ENCODE data around the gene TRIM69.
"Not testable (repeated sequence)": the region's sequence is repeated elsewhere in the genome, so short reads cannot be mapped to it uniquely, and the experiment has no call there.

The TRIM69 gene, protein sequence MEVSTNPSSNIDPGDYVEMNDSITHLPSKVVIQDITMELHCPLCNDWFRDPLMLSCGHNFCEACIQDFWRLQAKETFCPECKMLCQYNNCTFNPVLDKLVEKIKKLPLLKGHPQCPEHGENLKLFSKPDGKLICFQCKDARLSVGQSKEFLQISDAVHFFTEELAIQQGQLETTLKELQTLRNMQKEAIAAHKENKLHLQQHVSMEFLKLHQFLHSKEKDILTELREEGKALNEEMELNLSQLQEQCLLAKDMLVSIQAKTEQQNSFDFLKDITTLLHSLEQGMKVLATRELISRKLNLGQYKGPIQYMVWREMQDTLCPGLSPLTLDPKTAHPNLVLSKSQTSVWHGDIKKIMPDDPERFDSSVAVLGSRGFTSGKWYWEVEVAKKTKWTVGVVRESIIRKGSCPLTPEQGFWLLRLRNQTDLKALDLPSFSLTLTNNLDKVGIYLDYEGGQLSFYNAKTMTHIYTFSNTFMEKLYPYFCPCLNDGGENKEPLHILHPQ

DNA sequence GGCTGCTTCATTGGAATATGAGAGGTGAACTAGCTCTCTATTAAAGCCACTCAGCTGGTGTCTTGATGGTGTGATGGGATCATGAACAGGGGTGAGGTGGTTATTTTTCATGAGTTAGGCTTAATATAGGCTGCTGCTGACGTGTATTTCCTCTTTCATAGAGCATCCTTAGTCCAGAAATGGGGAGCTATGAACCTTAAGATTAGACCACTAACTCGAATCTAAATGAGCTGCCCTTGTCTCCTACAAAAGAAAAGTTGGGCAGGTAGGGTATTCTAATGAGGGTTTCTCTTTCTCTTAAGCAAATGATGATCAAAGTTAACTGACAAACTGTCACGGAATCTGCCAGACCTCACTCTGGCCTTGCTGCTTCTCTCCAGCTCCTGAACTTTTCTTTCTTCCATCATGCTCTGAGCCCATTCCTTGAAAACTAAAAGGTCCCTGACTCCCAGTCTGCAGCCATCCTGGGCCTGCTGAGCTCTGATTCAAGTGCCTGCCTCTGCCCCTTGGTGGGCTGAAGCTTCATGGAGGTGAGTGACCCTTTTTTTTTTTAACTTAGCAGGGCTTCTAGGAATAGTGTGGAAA is at the start of gene TRIM69:
TSS of gene TRIM69 (plus strand) at position 348 of the 585 bp plus-strand sequence. CDS start at position 525, 177 bp downstream.
- DNase-seq (ENCODE audit: low read depth in 4 of 4, low spot score in 1 of 4), result no peak

- DNase-seq (ENCODE audit: low read depth in 4 of 4, low spot score in 1 of 4), result not testable (repeated sequence)
Measured at GRCh38 chr15:44689318-44689717, 47.0 kb upstream of the TRIM69 start.

DNA sequence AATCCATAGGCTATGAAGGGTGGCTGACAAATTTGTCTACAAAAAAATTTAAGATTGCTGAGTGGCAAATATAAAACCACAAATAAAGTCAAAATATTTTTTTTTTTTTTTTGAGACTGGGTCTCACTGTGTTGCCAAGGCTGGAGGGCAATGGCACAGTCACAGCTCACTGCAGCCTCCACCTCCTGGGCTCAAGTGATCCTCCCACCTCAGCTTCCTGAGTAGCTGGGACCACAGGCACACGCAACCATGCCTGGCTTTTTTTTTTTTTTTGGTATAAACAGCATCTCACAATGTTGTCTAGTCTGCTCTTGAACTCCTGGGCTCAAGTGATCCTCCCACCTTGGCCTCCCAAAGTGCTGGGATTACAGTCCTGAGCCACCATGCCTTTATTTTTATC is 46.1 kb upstream of the TRIM69 start:
- not testable (repeated sequence) for DNase-seq (ENCODE audit: low read depth in 4 of 4, low spot score in 1 of 4)

- no peak for DNase-seq (ENCODE audit: low read depth in 4 of 4, low spot score in 1 of 4)
Measured at GRCh38 chr15:44692659-44693058, 43.7 kb upstream of the TRIM69 start.

DNA sequence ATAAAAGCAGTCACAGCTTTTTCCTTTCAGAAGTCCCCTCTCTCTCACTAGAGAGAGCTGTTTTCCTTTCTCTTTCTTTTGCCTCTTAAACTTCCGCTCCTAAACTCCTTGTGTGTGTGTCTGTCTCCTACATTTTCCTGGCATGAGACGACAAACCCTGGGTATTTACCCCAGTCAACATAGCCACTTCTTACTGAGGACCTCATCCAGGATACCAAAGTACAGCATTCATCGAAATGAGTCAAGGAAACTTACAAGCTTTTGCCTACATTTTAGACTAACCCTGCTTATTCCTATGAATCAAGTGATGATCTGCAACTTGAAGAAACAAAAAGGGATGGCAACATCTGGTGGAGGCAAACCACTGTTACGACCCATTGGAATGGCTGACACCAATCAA is 41.9 kb upstream of the TRIM69 start:
- DNase-seq (ENCODE audit: low read depth in 4 of 4, low spot score in 1 of 4), result no peak

DNA sequence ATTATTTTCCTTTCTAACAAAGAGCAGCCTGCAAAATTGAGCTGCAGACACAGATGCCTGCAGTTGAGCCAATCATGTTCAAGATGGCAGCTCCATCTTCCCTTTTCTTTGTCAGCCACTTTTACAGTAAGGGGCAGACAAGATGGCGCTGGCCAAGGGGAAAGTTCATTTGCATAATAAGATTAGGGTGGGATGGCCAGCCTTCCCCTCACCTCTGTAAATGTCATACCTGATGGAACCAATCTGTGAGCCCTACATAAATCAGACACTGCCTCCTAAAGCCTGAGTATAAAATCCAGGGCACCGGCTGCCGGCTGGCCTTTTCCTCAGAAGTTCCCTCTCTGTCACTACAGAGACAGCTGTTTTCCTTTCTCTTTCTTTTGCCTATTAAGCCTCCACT is 41.0 kb upstream of the TRIM69 start:
- DNase-seq (ENCODE audit: low read depth in 4 of 4, low spot score in 1 of 4), result no peak

GRCh38 chr15:44697014-44697413 is 39.3 kb upstream of the TRIM69 start:
- DNase-seq (ENCODE audit: low read depth in 4 of 4, low spot score in 1 of 4), result no peak

GRCh38 chr15:44698641-44699040 is 37.7 kb upstream of the TRIM69 start:
- no peak for DNase-seq (ENCODE audit: low read depth in 4 of 4, low spot score in 1 of 4)

DNA sequence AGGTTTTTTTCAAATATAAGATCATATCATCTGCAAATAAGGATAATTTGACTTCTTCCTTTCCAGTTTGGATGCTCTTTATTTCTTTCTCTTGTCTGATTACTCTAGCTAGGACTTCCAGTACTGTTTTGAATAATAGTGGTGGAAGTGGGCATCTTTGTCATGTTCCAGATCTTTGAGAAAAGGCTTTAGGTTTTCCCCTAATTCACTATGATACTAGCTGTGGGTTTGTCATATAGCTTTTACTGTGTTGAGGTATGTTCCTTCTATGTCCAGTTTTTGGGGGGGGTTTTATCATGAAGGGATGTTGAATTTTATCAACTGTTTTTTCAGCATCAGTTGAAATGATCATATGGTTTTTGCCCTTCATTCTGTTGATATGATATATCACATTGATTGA is 35.7 kb upstream of the TRIM69 start:
- DNase-seq (ENCODE audit: low read depth in 4 of 4, low spot score in 1 of 4), result not testable (repeated sequence)

DNA sequence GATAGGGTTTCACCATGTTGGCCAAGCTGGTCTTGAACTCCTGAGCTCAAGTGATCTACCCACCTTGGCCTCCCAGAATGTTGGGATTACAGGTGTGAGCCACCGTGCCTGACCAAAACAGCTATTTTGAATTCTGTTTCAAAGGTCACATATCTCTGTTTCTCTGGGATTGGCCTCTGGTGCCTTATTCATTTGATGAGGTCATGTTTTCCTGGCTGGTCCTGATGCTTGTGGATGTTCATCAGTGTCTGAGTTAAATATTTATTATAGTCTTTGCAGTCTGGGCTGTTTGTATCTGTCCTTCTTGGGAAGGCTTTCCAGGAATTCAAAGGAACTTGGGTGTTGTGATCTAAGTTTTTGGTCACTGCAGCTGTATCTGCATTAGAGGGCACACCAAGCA is 30.3 kb upstream of the TRIM69 start:
- DNase-seq (ENCODE audit: low read depth in 4 of 4, low spot score in 1 of 4), result no peak

DNA sequence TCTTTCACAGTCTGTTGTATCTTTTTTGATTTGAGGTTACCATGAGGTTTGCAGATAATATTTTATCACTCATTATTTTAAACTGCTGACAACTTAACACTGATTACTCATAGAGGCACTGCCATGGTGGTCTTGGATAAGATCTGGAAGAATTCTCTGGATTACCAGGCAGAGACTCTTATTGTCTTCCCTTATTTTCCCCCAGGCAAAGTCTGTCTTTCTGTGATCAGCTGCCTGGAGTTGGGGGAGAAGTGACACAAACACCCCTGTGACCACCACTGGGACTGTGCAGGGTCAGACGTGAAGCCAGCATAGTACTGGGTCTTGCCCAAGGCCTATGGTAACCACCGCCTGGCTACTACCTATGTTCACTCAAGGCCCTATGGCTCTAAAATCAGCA is 29.9 kb upstream of the TRIM69 start:
- DNase-seq (ENCODE audit: low read depth in 4 of 4, low spot score in 1 of 4), result no peak

DNA sequence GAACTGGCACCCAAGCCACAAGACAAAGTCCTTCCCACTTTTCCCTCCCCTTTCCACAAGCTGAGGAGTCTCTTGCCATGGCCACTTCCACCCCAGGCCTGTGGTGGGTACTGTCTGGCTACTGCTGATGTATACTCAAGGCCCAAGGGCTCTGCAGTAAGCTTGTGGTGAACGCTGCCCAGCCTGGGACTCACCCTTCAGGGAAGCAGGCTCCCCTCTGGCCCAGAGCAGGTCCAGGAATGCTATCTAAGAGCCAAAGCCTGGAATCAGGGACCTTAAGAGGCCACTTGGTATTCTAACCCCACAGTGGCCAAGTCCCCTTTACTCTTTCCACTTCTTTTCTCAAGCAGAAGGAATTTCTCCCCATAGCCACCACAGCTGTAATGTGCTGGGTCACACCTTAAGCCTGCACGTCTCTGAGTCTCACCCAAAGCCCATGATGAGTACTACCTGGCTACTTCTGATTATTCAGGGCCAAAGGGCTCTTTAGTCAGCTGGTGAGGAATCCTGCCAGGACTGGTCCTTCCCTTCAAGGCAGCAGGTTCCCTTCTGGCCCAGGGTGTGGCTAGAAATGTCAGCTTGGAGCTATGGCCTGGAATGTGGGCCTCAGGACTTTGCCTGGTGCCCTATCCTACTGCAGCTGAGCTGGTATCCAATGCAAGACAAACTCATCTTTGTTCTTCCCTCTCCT is 29.2 kb upstream of the TRIM69 start:
- no peak for DNase-seq (ENCODE audit: low read depth in 4 of 4, low spot score in 1 of 4)

DNA sequence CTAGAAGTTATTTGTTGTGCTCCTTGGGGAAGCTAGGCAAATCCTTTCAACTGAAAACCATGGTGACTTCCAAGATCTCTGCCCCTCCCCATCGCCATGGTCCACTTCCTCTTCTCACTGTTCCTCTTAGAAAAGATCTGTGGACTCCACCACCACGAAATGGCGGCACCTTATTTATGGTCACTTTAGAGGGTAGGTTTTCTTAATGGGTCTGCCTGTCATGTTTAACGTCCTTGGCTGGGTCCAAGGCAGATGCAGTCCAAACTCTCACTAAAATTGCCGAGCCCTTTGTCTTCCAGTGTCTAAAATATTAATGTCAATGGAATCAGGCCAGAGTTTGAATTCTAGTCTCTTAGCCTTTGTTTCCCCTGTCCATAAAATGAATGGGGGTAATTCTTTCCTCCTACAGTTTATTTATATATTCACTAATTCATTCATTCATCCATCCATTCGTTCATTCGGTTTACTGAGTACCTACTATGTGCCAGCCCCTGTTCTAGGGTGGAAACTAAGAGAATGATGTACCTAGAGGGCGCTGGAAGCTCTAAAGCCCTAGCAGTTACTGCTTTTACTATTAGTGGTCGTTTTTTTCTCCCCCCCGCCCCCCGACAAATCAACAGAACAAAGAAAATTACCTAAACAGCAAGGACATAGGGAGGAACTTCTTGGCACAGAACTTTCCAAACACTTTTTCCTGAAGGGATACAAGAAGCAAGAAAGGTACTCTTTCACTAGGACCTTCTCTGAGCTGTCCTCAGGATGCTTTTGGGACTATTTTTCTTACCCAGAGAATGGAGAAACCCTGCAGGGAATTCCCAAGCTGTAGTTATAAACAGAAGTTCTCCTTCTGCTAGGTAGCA is 25.9 kb upstream of the TRIM69 start:
- DNase-seq (ENCODE audit: low read depth in 4 of 4, low spot score in 1 of 4), result no peak

GRCh38 chr15:44711096-44711742 is 25.1 kb upstream of the TRIM69 start, which contains the start of the genes B2M and PATL2:
B2M (plus strand) TSS chr15:44711517; CDS start chr15:44711547, 30 bp downstream.
PATL2 (minus strand) TSS chr15:44711323; CDS start chr15:44676490, 34,833 bp downstream.
- DNase-seq (ENCODE audit: low read depth in 4 of 4, low spot score in 1 of 4), result peak; percentile 84 to 89 (median 88)

GRCh38 chr15:44711743-44712345 is 24.5 kb upstream of the TRIM69 start:
- DNase-seq (ENCODE audit: low read depth in 4 of 4, low spot score in 1 of 4), result peak in 1 of 4 experiments; percentile 41

- DNase-seq (ENCODE audit: low read depth in 4 of 4, low spot score in 1 of 4), result peak in 2 of 4 experiments; percentile 44 to 59
Measured at GRCh38 chr15:44712346-44713005, 23.9 kb upstream of the TRIM69 start.

- no peak for DNase-seq (ENCODE audit: low read depth in 4 of 4, low spot score in 1 of 4)
Measured at GRCh38 chr15:44713006-44713966, 23.0 kb upstream of the TRIM69 start.

GRCh38 chr15:44715142-44715796 is 21.1 kb upstream of the TRIM69 start:
- no peak for DNase-seq (ENCODE audit: low read depth in 4 of 4, low spot score in 1 of 4)

Data from stimulated activated CD4-positive, alpha-beta T cell treated with anti-CD3 and anti-CD28 coated beads, Interleukin-1b, Interleukin-23, amount 100 ng/mL, for 24 hours (primary cell).